HepG2 (cell line): Measurements from ENCODE around the gene NKD1. TPM values are rescaled to one million over a fixed set of nuclear protein-coding genes. Genes with fewer than 3 reads are reported as not detected.

Experiments used
- FOXJ3 ChIP-seq: sonication (generic); formaldehyde crosslinking; IDR thresholded peaks from 2 replicates; pipeline ENCODE4 v1.4.0; 2020; ENCODE audit warnings: missing genetic modification reagents, mild to moderate bottlenecking, borderline replicate concordance
- HNF4A ChIP-seq: sonication (generic); formaldehyde crosslinking; IDR thresholded peaks from 2 replicates; pipeline ENCODE4 v1.4.0; 2020; ENCODE audit warnings: missing genetic modification reagents
- polyA plus RNA-seq, 8 experiments: library from polyadenylated mRNA; depleted of rRNA in 3 of 8; stranded (reverse) in 7 of 8; unstranded in 1 of 8; fragments of >200 nt; fragmentation: Illumina TruSeq in 4 of 8; extraction: Trizol in 4 of 8; gene quantifications; 2 replicates each; pipeline versions ENCODE4 v1.2.1 to v1.2.3, GENCODE V29; 2011 to 2016; ENCODE audit warnings: low read depth in 4 of 8, missing spikeins in 1 of 8, mixed read lengths in 1 of 8; ENCODE audit not compliant: insufficient read depth in 1 of 8
- total RNA-seq, 5 experiments: library from RNA; depleted of rRNA; stranded (reverse); fragments of >200 nt; fragmentation: Illumina TruSeq; extraction: Trizol; gene quantifications; 2 replicates each; pipeline ENCODE4 v1.2.3, GENCODE V29; 2016; ENCODE audit warnings: low read depth in 1 of 5
- TF ChIP-seq, protein P1 (sequence below): sonication (generic); formaldehyde crosslinking; IDR thresholded peaks from 2 replicates; pipeline ENCODE4 v1.4.0; 2020; ENCODE audit warnings: missing genetic modification reagents
- TF ChIP-seq, protein P2 (sequence below): sonication (generic); formaldehyde crosslinking; IDR thresholded peaks from 2 replicates; pipeline ENCODE4 v1.8.0; 2022; ENCODE audit warnings: missing genetic modification reagents, mild to moderate bottlenecking, inconsistent platforms, borderline replicate concordance
- TF ChIP-seq, protein P3 (sequence below): sonication (generic); formaldehyde crosslinking; IDR thresholded peaks from 2 replicates; pipeline ENCODE4 v1.4.0; 2020; ENCODE audit warnings: missing genetic modification reagents
- TF ChIP-seq, protein P4 (sequence below): sonication (generic); formaldehyde crosslinking; IDR thresholded peaks from 2 replicates; pipeline ENCODE4 v1.5.0; 2020; ENCODE audit warnings: missing genetic modification reagents

Gene NKD1
- total and polyA plus RNA-seq, 2 of the 13 experiments (the other 11 are each of a cell fraction or from before 2014, with no cell fraction given) = 70.4 to 121 TPM

DNA sequence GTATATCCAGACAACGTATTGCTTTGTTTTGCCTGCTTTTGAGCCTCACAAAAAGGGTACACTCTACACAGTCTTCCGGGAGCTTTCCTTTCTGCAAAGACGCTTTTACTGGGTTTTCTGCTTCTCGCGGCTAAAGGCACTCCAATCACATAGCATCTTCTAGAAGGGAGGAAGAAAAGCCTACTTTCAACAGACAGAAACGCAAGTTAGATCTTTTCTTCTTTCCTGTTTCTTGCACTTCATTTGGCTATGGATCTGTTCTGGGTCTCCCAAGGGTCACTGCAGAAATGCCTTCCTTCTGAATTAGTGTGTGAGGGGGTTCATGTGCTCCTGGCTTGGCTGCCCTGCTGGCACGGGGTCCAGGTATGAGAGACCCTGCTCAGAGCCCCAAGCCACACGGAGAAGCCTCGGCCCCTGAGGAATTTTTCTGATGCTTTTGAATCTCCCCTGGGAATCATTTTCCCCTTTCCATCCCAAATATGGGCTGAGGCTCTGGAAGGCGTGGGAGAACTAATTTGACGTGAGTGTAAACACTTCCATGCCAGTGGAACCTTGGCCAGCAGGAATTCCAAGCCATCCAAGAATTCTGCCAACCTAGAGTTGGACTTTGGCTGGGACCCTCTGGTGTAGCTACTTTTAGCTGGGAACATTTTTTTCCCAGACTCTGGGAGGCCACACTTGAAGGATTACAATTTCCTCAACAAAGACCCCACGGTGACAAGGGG lies 49.6 kb upstream of the NKD1 start (continued):
- TF ChIP-seq, protein P1, sequence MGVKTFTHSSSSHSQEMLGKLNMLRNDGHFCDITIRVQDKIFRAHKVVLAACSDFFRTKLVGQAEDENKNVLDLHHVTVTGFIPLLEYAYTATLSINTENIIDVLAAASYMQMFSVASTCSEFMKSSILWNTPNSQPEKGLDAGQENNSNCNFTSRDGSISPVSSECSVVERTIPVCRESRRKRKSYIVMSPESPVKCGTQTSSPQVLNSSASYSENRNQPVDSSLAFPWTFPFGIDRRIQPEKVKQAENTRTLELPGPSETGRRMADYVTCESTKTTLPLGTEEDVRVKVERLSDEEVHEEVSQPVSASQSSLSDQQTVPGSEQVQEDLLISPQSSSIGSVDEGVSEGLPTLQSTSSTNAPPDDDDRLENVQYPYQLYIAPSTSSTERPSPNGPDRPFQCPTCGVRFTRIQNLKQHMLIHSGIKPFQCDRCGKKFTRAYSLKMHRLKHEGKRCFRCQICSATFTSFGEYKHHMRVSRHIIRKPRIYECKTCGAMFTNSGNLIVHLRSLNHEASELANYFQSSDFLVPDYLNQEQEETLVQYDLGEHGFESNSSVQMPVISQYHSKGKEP (CRISPR knock-in tag) = no peak
- TF ChIP-seq FOXJ3 (CRISPR knock-in tag) (no peak), HNF4A (CRISPR knock-in tag) (peak; percentile 20; the same call in 1 of the 2 replicates)
- TF ChIP-seq, protein P2, sequence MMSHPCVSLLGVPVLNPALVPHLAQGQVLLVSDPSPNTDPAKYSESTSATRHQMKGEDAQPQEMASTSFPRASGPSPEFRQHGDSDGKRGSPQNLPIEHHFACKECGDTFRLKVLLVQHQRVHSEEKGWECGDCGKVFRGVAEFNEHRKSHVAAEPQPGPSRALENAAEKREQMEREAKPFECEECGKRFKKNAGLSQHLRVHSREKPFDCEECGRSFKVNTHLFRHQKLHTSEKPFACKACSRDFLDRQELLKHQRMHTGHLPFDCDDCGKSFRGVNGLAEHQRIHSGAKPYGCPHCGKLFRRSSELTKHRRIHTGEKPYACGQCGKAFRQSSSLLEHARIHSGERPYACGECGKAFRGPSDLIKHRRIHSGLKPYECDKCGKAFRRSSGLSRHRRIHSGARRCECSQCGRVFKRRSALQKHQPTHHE (CRISPR knock-in tag) = no peak
- TF ChIP-seq, protein P3, sequence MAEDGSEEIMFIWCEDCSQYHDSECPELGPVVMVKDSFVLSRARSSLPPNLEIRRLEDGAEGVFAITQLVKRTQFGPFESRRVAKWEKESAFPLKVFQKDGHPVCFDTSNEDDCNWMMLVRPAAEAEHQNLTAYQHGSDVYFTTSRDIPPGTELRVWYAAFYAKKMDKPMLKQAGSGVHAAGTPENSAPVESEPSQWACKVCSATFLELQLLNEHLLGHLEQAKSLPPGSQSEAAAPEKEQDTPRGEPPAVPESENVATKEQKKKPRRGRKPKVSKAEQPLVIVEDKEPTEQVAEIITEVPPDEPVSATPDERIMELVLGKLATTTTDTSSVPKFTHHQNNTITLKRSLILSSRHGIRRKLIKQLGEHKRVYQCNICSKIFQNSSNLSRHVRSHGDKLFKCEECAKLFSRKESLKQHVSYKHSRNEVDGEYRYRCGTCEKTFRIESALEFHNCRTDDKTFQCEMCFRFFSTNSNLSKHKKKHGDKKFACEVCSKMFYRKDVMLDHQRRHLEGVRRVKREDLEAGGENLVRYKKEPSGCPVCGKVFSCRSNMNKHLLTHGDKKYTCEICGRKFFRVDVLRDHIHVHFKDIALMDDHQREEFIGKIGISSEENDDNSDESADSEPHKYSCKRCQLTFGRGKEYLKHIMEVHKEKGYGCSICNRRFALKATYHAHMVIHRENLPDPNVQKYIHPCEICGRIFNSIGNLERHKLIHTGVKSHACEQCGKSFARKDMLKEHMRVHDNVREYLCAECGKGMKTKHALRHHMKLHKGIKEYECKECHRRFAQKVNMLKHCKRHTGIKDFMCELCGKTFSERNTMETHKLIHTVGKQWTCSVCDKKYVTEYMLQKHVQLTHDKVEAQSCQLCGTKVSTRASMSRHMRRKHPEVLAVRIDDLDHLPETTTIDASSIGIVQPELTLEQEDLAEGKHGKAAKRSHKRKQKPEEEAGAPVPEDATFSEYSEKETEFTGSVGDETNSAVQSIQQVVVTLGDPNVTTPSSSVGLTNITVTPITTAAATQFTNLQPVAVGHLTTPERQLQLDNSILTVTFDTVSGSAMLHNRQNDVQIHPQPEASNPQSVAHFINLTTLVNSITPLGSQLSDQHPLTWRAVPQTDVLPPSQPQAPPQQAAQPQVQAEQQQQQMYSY (CRISPR knock-in tag) = no peak
- TF ChIP-seq, protein P4, sequence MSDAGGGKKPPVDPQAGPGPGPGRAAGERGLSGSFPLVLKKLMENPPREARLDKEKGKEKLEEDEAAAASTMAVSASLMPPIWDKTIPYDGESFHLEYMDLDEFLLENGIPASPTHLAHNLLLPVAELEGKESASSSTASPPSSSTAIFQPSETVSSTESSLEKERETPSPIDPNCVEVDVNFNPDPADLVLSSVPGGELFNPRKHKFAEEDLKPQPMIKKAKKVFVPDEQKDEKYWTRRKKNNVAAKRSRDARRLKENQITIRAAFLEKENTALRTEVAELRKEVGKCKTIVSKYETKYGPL (CRISPR knock-in tag) = no peak
